Activated CD8-positive, alpha-beta memory T cell treated with anti-CD3 and anti-CD28 coated beads, Interleukin-2, amount 50 U/mL, for 1 hour (primary cell): Measurements from ENCODE around the gene GPR37L1.
A peak's percentile ranks its signal among the peaks of the same experiment; 100 is the strongest.
"Not testable (repeated sequence)": the region's sequence is repeated elsewhere in the genome, so short reads cannot be mapped to it uniquely, and the experiment has no call there.

Source experiments
- DNase-seq: peaks from one replicate; pipeline ENCODE4 v3.0.0-alpha.2; 2020; ENCODE audit errors: extremely low read depth

Gene GPR37L1

DNA sequence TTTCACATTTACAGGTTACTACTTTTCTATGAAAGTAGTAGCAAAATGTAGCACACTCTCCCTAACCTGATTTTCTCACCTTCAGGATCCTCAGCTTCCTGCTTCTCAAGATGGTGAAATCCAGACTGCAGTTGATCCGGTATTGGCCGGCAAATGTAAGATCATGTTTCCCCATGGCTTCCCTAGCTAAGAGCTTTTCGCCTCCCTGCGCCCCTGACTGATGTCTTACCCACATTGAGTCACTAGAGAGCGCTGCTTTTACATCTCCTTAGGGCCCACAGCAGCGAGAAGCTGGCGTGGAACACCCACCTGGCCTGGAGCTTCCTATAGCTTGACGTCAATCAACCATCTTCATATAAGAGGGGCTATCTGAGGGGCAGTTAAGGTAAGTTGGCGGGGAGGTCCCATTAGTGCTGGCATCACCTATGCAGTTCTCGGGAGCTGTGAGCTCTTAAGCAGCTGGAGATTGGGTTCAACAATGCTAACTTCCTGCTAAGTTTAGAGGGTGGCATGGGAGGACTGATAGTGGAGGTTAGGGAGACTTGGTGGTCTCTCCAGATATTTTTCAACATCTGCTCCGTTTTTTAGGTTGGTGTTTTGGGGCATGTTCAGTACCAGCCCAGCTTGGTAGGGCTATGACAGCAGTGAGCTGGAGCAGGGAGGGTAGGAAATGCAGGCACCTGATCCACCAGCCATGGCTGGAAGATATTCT is 32.2 kb downstream of the GPR37L1 start:
- no peak for DNase-seq

DNA sequence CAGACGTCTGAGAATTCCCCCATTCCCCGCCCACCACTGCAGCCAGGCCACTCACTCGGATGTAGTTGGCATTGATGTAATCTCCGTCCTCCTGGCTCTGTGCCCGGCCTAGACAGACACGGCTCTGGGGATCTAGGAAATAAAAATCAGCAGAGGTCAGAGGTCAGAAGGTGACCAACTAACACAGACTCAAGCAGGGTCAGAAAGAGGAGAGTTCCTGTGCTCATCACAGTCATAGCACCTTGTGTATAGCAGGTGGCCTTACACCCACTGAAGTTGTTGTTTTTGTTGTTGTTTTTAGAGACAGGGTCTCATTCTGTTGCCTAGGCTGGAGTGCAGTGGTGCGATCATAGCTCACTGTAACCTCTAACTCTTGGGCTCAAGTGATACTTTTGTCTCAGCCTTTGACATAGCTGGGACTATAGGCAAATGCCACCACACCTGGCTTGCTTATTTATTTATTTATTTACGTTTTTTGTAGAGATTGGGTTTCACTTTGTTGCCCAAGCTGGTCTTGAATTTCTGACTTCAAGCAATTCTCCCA is 32.8 kb downstream of the GPR37L1 start:
- DNase-seq = no peak

DNA sequence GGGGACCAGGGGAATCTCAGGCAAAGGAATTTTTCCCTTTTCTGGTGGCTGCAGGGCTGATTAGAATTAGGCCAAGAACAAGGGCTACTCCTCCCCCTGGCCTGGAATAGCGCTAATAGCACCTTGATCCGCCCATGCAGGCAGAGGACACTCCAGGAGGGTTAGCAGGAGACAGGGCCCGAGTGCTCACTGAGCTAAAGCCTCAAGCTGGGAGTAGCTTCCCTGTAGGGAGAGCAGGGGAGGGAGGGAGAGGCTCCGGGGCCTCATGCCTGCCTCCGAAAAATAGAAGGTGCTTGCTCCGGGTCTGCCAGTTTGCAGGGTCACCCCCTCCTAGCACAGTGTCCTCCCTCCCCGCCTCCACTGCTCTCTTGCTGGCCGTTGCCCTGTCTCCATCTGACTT is 33.9 kb downstream of the GPR37L1 start:
- DNase-seq = no peak

DNA sequence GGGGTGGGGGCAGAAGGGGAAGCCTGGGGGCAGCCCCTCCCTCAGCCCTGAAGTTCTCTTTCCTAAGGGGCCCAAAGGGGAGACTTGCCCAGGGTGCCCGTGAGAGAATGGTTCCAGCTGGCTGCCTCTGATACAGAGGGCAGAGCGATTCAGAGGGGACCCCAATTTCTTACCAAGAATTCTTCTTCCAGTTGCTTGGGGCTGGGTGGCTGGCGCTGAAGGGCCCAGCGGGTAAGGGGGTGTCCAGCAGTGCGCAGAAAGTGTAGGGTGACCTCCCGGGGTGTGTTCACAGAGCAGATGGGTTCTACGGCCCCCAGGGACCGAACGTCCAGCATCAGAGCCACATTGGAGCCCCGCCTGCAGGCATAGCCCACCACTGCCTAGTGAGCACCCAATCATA is 35.2 kb downstream of the GPR37L1 start:
- DNase-seq = no peak

DNA sequence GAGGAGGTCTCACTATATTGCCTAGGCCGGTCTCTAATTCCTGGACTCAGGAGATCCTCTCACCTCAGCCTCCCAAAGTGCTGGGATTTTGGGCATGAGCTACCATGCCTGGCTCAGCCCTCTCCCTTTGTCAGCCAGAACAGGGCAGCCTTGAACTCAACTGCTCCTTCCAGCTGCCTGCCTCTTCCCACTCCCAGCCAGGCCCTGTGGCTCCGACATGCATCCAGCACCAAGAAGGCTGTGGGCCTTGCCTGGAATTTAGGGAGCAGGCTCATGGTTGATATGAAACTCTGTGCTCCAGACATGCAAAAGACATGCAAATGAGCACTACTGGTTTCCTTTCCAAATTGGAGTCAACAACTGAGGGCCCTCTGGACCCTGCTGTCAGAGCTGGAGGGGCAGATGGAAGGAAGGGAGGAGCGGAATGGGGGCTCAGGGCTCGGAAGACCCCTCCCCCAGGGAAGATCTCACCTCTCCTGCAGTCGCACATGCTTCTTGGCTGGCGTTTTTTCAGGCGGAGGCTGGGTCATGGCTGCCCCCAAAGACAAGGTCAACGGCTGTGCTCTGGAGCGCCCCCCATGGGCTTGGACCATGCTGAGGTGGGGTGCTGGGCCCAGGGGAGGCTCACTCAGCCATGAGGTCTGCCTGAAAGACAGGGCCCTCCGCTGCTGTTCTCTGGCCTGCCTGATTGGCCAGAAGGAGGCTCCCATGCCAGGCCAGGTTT is 36.3 kb downstream of the GPR37L1 start:
- no peak for DNase-seq

DNA sequence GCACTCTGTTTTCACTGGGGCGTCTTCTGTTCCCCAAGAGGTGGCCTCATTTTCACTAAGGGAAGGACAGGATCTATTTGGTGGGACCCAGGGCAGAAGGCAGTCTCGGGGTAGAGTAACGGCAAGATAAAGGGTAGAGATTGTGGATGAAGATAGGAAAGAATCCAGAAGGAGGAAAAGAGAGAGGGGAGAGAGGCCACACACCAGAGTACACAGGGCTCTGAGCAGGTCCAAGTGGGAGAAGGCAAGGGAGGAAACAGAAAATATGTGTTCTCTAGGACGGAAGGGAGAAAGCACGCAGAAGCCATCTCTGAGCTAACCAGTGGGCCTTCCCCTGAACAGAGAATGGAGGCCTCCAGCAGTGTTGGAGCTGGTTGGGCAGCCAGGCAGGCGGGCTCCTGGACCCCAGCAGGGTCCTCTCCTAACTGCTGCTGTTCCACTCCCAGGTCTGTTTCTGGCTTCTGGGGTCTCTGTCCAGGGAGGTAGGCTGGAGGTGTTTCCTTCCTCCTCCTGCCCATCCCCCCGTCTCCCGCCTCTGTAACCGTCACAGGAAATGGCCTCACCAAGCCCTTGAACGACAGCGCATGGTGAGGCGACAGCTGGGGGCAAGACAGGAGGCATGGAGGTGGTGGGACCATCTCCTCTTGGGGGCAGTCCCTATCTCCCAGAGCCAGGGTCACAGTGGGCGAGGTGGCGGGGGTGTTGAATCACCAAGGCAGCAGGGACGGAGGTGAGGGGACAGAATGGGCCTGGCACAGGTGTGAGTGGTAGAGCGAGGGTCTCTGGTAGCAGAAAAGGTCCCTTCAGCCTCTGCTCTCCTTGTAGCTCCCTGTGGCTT is 37.0 kb downstream of the GPR37L1 start:
- no peak for DNase-seq

DNA sequence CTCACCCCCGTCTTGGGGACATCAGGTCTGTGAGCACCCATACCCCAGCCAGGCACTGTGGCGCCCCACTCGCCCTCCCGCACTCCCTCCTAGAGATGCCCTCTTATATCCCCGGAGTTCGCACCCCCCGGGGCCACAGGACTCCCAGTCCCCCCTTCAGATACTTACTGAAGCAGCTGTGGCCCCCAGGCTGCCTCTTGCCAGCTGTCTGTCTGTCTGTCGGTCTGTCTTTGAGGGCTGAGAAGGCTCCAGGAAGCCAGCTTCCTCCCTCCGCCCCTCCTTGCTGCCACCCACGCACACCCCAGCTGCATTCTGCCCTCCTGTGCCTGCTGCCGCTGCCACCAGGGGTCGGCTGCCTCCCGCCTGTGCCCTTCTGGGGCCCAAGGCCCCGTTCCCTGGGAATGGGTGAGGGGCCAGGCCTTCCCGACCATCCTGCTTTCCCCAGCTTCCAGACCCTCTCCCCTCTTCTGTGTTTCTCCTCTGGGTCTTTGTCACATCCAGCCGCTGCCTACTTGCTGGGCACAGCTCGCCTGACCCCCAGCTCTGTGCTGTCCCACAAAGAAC is 37.7 kb downstream of the GPR37L1 start, which contains the start of gene PTPN7:
Gene PTPN7 (minus strand): TSS at position 226 of the 564 bp plus-strand sequence. CDS start 1,200 bp downstream, outside the sequence.
- peak; percentile 58 for DNase-seq

DNA sequence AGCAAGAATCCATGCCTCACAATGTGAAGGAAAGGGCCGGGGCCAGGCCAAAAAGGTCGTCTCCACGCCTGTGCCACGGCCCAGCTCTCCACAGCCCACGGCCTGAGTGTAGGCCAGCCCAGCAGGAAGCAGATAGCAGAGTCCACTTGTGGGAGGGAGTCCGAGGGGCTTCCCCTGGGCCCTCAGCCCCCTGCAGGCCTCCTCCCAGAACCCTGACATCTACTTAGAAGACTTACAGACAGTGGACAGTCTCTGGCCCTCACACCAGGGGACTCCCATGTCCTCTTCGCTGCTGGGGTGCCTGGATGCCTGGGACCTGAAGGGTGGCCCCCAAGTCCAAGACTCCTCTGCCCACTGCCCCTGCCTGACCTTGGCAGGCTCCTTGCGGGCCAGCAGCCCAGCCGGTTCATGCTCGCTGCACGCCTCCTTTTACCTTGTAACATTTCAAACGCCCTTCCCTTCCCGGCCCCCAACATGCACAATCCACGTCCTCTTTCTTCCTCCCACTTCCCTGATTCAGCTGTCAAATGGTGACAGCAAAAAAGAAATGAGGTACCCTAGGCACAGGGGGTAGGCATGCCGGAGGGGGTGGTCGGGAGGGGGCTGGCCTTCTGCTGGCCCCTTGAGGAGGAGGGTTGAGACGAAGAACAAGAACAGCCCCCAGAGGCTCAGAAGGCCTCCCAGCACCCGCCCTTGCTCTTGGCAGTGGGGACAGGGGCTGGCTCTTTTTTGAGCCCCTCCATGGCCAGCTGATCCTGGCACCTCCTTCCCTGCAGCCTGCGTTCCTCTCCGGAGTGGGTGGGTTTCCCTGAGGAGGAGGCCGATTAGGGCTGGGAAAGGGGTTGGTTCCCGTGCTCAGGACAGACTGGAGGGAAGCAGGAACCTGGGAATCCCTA is 38.7 kb downstream of the GPR37L1 start:
- no peak for DNase-seq

DNA sequence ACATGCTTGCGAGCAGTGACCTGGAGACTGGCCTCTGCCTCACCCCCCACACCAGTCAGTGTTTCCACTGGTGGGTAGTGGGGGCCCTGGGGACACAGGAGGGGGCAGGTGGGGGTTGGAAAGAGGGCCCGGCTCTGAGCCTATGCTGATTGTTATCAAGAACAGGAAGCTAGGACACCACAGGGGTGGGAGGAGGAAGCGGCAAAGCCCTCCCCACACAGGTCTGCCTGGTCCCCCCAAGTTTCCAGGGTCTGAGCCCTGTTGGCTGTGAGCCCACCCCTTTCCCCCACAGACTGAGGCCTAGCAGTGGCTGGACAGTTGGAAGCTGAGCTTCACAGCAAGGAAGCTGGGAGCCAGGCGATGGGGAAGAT is 39.3 kb downstream of the GPR37L1 start:
- DNase-seq = no peak

DNA sequence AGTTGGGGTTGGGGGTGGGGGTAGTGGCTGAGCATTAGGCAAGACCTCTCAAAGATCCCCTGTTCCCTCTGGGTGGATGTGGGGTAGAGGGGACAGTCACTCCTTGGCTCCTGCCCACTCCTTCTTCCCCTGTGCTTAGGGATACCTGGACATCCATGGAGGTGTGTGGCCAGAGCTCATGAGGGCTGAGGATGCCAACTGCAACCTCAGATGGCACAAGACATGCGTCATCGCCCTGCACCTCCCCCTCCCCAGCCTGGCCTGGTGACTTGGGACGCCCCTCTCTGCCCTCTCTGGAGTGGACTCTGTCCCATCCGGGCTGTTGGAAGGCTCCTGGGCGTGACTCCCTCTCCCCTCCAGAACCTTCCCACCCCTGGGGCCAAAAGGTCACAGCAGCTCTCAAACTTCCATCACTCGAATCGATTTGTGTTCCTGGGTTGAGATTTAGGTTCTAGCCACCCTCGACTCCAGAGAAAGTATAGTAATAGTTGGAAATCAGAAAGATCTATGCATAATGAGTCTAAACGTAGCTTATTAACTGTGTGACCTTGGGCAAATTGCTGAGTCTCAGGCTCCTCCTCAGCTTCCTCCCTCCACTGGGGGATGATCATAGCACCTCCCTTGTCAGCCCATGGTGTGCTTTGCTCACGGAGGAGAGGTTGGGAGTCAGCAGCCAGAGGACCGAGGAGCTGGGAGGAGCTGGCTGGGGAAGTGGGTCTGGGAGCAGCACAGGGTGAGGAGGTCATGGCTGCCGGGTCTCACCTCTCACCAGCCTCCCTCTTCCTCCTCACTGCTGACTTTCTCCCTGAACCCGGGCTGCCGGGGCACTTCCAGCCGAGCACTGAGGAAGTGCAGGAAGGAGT is 39.9 kb downstream of the GPR37L1 start:
- DNase-seq = no peak

DNA sequence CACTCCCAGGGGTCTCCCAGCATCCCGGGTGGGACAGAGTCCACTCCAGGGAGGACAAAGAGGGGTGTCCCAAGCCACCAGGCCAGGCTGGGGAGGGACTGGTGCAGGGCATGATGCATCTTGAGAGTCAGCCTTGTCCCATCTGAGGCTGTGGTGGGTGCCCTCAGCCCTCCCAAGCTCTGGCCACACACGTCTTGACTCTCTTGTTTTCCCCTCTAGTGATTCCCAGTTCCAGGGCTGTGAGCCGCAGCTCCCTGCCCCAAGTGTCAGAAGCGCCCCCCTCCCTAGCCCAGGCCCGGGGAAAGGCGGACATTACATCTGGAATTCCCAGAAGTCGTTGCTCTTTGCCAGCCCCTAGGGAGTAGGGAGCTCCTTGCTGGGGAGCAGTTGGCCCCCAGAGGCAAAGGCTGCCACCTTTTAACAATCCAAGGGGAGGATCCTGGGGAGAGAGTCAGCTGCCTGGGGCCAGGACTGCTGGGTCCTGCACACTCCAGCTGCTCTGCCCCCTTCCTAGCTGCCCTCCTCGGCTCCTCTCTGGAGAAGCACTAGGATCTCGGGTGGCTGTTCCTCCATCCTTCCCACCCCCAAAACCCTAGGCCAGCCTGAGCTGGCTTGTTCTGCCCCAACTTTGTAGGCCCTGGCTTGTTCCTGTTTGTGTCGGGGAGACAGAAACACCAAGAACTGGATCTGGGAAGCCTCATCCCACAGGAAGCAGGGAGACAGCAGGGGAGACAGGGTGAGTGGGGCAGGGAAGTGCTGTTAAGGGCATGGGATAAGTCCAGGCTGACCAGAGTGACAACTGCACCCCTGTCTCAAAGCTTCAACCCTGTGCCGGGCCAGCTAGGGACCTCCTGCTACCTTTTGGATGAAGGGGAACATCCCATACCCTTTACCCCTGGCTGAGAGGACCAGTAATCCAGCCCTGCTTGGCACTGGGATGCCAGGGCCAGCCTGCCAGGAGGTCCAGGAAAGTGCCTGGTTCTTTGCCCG is 40.9 kb downstream of the GPR37L1 start:
- DNase-seq = no peak

DNA sequence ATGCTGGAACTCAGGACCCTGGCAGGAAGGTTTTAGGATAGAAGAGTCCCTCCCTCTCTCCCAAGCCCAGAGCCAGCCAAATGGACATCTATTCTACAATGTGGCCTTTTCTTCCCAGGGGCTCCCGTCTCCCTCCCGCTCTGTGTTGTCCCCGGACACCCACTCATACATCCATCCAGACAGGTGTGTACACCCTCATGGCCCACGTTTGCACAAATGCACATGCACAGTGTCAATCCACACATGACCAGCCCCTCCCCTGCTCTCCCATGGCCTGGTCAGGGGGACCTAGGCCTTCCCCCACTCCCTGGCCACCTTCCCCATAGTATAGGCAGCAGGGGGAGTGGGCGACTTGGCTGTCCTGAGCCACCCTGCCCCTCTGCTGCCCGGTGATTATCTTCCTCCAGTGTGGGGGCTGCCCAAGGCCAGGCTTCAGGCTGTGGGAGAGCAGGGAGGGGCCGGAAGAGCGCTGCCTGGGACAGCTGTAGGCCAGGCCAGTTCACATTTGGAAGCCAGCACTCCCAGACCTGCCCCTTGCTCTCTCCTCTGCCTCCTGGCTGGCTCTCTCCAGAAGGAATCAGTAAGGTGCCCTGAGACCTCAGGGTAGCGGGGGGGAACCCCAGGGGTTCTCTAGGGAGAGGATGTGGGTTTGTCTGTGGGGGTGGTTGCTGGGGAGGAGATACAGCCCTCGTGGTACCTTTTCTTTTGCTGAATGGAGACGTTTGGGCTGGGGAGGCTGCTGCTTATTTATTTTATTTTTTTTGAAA is 41.7 kb downstream of the GPR37L1 start:
- DNase-seq = no peak

DNA sequence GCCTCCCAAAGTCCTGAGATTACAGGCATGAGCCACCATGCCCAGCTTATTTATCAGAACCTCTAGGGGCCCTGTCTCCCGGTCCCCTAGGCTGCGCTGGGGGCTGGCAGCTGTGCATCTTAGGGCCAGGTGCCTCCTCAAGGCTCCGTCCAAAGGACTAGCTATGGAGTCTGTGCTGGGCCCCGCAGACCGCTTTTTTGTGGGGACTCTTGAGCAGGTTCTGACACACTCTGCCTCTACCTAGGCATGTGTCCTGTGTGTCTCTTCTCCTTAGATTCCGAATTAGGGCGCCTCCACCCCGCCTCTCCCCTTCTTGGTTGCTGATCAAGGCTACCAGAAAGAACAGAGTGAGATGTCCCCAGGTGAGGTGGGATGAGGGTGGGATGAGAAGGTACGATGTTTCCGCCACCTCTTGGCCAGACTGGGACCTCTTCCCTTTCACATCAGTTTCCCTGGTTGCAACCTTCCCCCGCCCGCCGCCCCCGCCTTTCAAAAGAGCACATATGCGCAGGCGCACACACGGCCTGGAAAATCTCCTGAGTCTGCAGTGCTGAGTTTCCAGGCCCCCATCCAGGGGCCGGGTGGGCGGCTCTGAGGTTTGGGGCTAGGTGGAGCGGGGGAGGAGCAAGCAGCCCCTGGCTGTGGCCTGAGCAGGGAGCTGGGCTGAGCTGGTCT is 42.7 kb downstream of the GPR37L1 start:
- no peak for DNase-seq

DNA sequence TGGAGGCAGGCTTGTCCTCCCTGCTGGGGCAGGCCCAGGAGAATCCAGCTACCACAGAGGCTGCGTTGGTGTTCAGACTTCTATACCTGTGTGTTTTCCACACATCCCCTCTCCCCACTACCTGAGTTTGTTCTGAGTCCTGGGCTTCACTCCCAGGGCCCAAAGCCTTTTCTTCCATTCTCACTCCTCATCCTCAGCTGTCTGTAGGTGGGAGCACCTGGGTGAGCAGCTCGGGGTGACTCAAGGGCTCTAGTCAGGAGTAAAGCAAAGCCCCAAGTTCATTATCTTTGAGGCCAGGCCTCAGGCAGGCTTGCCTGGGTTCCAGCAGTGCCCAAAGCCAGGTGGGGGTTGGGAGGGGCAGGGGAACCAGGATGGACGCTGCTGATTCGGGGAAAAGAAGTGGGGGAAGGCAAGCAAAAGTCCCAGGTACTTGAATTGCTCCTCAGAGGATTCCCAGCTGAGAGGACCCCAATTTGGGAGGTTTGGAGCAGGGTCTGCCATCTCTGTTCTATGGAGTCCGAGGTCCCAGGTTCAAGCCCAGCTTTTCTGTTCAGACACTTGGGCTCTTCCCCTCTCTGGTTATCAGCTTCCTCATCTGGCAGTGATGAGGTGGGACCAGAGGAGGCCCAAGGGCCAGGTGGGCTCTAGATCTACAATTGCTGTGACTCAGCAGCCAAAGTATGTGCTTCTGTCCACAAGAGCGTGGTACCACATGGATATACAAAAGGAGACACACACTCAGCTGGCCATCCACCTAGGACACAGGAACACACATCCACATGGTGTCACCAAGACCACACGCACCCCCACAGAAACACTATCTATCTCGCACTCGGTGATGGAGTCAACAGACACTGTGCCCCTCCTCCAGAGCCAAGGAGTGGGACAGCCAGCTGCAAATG is 43.5 kb downstream of the GPR37L1 start:
- no peak for DNase-seq

DNA sequence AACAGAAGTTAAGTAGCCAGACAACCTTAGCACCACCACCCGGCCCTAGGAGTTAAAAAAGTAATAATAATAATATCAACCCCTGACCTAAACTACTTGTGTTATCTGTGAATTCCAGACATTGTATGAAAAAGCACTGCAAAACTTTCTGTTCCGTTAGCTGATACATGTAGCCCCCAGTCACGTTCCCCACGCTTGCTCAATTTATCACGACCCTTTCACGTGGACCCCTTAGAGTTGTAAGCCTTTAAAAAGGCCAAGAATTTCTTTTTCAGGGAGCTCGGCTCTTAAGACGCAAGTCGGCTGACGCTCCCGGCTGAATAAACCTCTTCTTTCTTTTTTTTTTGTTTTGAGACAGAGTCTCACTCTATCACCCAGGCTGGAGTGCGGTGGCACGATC is 44.3 kb downstream of the GPR37L1 start:
- not testable (repeated sequence) for DNase-seq

DNA sequence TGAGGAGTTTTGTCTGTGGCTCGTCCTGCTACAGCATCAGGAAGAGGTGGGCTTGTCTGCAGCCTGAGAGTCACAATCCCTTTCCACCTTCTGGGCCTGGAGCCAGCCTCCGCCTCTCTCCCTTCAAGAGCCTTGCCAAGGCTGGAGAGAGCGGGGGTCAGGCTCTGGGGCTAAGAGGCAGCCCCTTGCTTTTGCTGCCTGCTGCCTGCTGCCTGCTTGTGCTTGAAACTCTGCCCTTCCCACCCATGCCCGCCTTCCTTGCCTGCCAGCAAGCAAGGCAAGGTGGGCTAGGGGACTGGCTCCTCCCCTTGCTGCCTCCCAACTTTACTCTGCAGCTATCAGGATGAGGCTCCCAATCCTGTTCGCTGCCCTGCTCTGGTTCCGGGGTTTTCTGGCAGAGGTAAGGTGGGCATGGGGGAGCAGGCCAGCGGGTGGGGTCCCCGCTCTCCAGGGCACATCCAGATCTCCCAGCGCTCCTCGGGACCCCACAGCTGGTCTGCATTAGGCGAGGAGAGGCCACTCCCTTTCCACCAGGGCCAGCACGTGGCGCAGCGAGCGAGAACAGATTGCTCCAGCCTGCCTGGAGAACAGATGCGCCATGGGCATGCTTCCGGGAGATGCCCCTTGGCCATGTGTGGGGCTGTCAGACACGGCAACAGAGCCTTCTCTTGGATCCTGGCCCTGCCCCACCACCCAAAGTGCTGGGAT is 45.1 kb downstream of the GPR37L1 start:
- DNase-seq = no peak
